HuH-7 (cell line): ENCODE measurements around the gene PRKCI.
A peak's percentile ranks its signal among the peaks of the same experiment; 100 is the strongest.
"Not testable (repeated sequence)": the region's sequence is repeated elsewhere in the genome, so short reads cannot be mapped to it uniquely, and the experiment has no call there.

ENCODE experiments used
- DNase-seq: peaks from one replicate; pipeline ENCODE4 v3.0.0; 2011; ENCODE audit warnings: low spot score

The PRKCI gene

GRCh38 chr3:170290194-170290593 lies 68.0 kb downstream of the PRKCI start:
- no peak for DNase-seq

- no peak for DNase-seq
Measured at GRCh38 chr3:170295586-170295985, 73.4 kb downstream of the PRKCI start.

- no peak for DNase-seq
Measured at GRCh38 chr3:170296703-170297102, 74.5 kb downstream of the PRKCI start.

GRCh38 chr3:170301405-170301804 lies 79.2 kb downstream of the PRKCI start:
- DNase-seq = no peak

- DNase-seq = no peak
Measured at GRCh38 chr3:170302008-170302407, 79.8 kb downstream of the PRKCI start.

GRCh38 chr3:170306015-170306414 lies 83.8 kb downstream of the PRKCI start:
- DNase-seq = no peak

GRCh38 chr3:170307671-170308405 lies 85.6 kb downstream of the PRKCI start:
- no peak for DNase-seq

- DNase-seq = no peak
Measured at GRCh38 chr3:170309046-170309445, 86.8 kb downstream of the PRKCI start.

- no peak for DNase-seq
Measured at GRCh38 chr3:170317954-170318353, 95.7 kb downstream of the PRKCI start.

- DNase-seq = no peak
Measured at GRCh38 chr3:170320461-170321121, 98.4 kb downstream of the PRKCI start.

GRCh38 chr3:170321321-170322034 lies 99.3 kb downstream of the PRKCI start:
- DNase-seq = no peak

- DNase-seq = no peak
Measured at GRCh38 chr3:170322566-170323269, 100.5 kb downstream of the PRKCI start.

GRCh38 chr3:170323331-170323730 lies 101.1 kb downstream of the PRKCI start:
- no peak for DNase-seq

- DNase-seq = no peak
Measured at GRCh38 chr3:170324962-170325361, 102.7 kb downstream of the PRKCI start.

- no peak for DNase-seq
Measured at GRCh38 chr3:170327040-170327808, 105.0 kb downstream of the PRKCI start.

GRCh38 chr3:170327868-170328548 lies 105.8 kb downstream of the PRKCI start:
- DNase-seq = not testable (repeated sequence)

GRCh38 chr3:170330366-170330765 lies 108.1 kb downstream of the PRKCI start:
- no peak for DNase-seq

GRCh38 chr3:170331143-170331542 lies 108.9 kb downstream of the PRKCI start:
- peak; percentile 81 for DNase-seq

GRCh38 chr3:170337420-170337819 lies 115.2 kb downstream of the PRKCI start:
- no peak for DNase-seq

GRCh38 chr3:170338690-170339340 lies 116.6 kb downstream of the PRKCI start:
- no peak for DNase-seq
